ENCODE measurements around the gene TANC1.
"Not testable (repeated sequence)": the region's sequence is repeated elsewhere in the genome, so short reads cannot be mapped to it uniquely, and the experiment has no call there.

The TANC1 gene

GRCh38 chr2:159137511-159138241 is 169.2 kb downstream of the TANC1 start:
- Mint-ChIP-seq H3K9me3 (no peaks in the 10 kb centered on the region), H3K27me3 (ENCODE audit: low read depth) (no peaks in the 10 kb centered on the region), H3K4me3 (peak overlapping the region in 2 of 3 experiments; percentile 31 to 61), H3K27ac (peak overlapping the region; percentile 82 to 90 (median 82)), H3K36me3 (ENCODE audit: low read depth) (peaks cover 14% of the 10 kb centered on the region), H3K4me1 (peaks cover 67% of the 10 kb centered on the region)
- no peak for TF ChIP-seq CTCF (IDR thresholded peaks at IDR 0.05; ENCODE audit: unreplicated experiment in 3 of 3)

DNA sequence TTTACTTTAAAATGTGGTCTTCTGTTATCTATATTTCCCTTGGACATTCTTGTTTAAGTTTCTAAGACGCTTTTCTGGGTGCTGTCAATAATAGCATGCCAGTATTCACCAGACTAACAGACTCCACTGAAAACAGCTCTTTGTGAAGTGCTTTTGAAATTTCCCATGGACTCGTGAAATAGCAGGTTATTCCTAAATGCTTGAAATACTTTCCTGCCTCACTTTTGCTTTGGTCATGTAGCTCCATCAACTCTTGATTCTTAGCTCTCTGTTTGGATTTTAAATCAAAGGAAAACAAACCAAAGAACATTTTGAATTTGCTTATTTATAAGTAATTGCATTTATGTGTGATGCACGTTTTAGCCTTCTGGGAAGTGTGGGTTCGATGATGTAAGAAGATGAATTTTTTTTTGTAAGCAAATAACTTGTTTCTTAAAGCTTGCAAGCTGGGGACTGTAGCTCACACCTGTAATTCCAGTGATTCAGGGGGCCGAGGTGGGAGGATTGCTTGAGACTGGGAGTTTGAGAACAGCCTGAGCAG is 170.3 kb downstream of the TANC1 start:
- no peaks in the 10 kb centered on the region for H3K9me3 Mint-ChIP-seq
- no peak for TF ChIP-seq CTCF (IDR thresholded peaks at IDR 0.05; ENCODE audit: unreplicated experiment in 3 of 3)
- H3K4me1 Mint-ChIP-seq = peaks cover 62% of the 10 kb centered on the region
- H3K36me3 Mint-ChIP-seq (ENCODE audit: low read depth) = peaks cover 14% of the 10 kb centered on the region
- no peak overlapping the region for H3K4me3 Mint-ChIP-seq
- H3K27me3 Mint-ChIP-seq (ENCODE audit: low read depth) = no peaks in the 10 kb centered on the region
- peak overlapping the region; percentile 14 to 90 (median 82) for H3K27ac Mint-ChIP-seq

- H3K4me1 Mint-ChIP-seq = peaks cover 63% of the 10 kb centered on the region
- no peak for TF ChIP-seq CTCF (IDR thresholded peaks at IDR 0.05; ENCODE audit: unreplicated experiment in 3 of 3)
- no peaks in the 10 kb centered on the region for H3K27me3 Mint-ChIP-seq (ENCODE audit: low read depth)
- H3K4me3 Mint-ChIP-seq = no peak overlapping the region
- H3K27ac Mint-ChIP-seq = peak overlapping the region; percentile 35 to 90 (median 82)
- peaks cover 18% of the 10 kb centered on the region for H3K36me3 Mint-ChIP-seq (ENCODE audit: low read depth)
- no peaks in the 10 kb centered on the region for H3K9me3 Mint-ChIP-seq
These were observed 170.9 kb downstream of the TANC1 start for GRCh38 chr2:159139216-159139933.

- no peak for TF ChIP-seq CTCF (IDR thresholded peaks at IDR 0.05; ENCODE audit: unreplicated experiment in 3 of 3)
- no peak overlapping the region for H3K27ac Mint-ChIP-seq
- H3K4me1 Mint-ChIP-seq = peaks cover 67% of the 10 kb centered on the region
These were observed 171.8 kb downstream of the TANC1 start for GRCh38 chr2:159140070-159140769.

DNA sequence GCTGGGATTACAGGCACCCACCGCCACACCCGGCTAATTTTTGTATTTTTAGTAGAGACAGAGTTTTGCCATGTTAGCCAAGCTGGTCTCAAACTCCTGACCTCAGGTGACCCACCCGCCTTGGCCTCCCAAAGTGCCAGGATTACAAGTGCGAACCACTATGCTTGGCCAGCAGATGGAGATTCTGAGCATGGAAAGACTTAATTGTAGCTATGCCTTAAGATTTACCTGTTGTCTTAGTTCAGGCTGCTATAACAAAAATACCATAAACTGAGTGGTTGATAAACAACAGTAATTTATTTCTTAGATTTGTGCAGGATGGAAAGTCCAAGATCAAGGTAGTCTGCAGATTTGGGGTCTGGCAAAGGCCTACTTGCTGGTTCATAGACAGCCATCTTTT is 172.4 kb downstream of the TANC1 start:
- not testable (repeated sequence) for H3K4me3 Mint-ChIP-seq; H3K27ac Mint-ChIP-seq; H3K27me3 Mint-ChIP-seq (ENCODE audit: low read depth); H3K9me3 Mint-ChIP-seq
- H3K36me3 Mint-ChIP-seq (ENCODE audit: low read depth) = peaks cover 18% of the 10 kb centered on the region
- H3K4me1 Mint-ChIP-seq = peaks cover 67% of the 10 kb centered on the region

More at GRCh38 chr2:159140070-159140769, 171.8 kb downstream of the TANC1 start:
- no peaks in the 10 kb centered on the region for H3K27me3 Mint-ChIP-seq (ENCODE audit: low read depth)
- H3K4me3 Mint-ChIP-seq = no peak overlapping the region
- peaks cover 18% of the 10 kb centered on the region for H3K36me3 Mint-ChIP-seq (ENCODE audit: low read depth)
- no peaks in the 10 kb centered on the region for H3K9me3 Mint-ChIP-seq
